Bronchial epithelial cell (primary cell): ENCODE results near the gene FAM167B. TPM values are rescaled to one million over a fixed set of nuclear protein-coding genes. Genes with fewer than 3 reads are reported as not detected.
A peak's percentile ranks its signal among the peaks of the same experiment; 100 is the strongest.

Experiments used
- DNase-seq: peaks from one replicate; pipeline ENCODE4 v3.0.0-alpha.2; 2010; ENCODE audit warnings: low read depth
- FAIRE-seq: peaks from 2 replicates; lab custom pipeline; 2011; peaks lifted over from hg19 to GRCh38; lab: Jason Lieb, UNC
- H3K27me3 ChIP-seq: 2 replicates; pipeline ENCODE4 v1.5.1; 2011; ENCODE audit warnings: low read length; ENCODE audit not compliant: control insufficient read depth, insufficient read depth
- H3K36me3 ChIP-seq: 2 replicates; pipeline ENCODE4 v1.5.1; 2011; ENCODE audit warnings: low read length; ENCODE audit not compliant: control insufficient read depth, insufficient read depth
- H3K4me3 ChIP-seq: 2 replicates; pipeline ENCODE4 v1.5.1; 2011; ENCODE audit warnings: mild to moderate bottlenecking, low read depth, low read length, control low read depth
- total RNA-seq: library from RNA; depleted of rRNA; stranded (reverse); fragments of >200 nt; gene quantifications from 2 replicates; pipeline ENCODE4 v1.2.1, GENCODE V29; 2014
- TF ChIP-seq, protein P1 (sequence below): IDR thresholded peaks from 2 replicates; pipeline ENCODE4 v1.5.1; 2011; ENCODE audit warnings: mild to moderate bottlenecking, moderate library complexity, low read length, control low read depth, inconsistent platforms; ENCODE audit not compliant: insufficient read depth, severe bottlenecking

The FAM167B gene
- total RNA-seq, 1 donor from 2014 or later, result 0.26 TPM

DNA sequence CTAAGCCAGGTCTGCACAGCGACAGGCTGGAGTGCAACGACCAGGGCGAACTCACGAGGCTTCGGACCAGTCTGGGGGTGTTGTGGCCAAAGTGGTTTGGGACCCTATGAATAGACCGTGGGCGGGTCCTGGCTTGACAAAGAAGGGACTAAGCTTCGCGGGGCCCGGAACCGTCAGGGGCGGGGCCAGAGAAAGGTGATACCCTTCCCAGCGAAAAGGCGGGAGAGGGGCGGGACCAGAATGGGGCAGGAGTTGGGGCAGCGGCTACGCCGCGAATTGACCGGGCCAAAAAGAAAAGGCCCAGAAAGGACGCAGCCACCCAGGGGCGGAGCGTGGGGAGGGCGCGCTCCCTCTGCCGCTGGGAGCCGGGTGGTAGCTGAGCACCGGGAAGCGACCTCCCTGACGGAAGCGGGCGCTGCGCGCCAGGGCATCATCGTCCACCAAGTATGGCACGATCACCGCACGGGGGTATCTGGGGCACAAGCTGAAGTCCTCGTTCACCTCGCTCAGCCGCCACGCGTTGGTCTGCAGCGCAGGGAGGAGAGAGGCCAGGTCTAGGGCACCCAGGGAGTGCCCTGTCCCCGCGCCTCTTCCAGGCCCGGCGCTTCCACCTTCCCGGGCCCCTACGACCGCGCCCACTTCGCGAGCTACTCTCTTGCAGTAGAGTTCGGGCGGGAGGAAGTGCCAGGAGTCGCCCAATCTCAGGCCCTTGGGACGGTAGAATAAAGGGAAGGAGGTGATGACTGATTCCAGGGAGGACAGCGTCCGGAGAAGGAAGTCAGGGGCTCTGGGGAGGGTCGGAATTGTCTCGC is 6.7 kb upstream of the FAM167B start:
- Histone ChIP-seq H3K27me3 (no peaks in the 10 kb centered on the region), H3K36me3 (no peaks in the 10 kb centered on the region), H3K4me3 (peak overlapping the region; percentile 43)
- no peak for FAIRE-seq
- DNase-seq, result no peak
- TF ChIP-seq, protein P1, sequence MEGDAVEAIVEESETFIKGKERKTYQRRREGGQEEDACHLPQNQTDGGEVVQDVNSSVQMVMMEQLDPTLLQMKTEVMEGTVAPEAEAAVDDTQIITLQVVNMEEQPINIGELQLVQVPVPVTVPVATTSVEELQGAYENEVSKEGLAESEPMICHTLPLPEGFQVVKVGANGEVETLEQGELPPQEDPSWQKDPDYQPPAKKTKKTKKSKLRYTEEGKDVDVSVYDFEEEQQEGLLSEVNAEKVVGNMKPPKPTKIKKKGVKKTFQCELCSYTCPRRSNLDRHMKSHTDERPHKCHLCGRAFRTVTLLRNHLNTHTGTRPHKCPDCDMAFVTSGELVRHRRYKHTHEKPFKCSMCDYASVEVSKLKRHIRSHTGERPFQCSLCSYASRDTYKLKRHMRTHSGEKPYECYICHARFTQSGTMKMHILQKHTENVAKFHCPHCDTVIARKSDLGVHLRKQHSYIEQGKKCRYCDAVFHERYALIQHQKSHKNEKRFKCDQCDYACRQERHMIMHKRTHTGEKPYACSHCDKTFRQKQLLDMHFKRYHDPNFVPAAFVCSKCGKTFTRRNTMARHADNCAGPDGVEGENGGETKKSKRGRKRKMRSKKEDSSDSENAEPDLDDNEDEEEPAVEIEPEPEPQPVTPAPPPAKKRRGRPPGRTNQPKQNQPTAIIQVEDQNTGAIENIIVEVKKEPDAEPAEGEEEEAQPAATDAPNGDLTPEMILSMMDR, result peak; percentile 34

DNA sequence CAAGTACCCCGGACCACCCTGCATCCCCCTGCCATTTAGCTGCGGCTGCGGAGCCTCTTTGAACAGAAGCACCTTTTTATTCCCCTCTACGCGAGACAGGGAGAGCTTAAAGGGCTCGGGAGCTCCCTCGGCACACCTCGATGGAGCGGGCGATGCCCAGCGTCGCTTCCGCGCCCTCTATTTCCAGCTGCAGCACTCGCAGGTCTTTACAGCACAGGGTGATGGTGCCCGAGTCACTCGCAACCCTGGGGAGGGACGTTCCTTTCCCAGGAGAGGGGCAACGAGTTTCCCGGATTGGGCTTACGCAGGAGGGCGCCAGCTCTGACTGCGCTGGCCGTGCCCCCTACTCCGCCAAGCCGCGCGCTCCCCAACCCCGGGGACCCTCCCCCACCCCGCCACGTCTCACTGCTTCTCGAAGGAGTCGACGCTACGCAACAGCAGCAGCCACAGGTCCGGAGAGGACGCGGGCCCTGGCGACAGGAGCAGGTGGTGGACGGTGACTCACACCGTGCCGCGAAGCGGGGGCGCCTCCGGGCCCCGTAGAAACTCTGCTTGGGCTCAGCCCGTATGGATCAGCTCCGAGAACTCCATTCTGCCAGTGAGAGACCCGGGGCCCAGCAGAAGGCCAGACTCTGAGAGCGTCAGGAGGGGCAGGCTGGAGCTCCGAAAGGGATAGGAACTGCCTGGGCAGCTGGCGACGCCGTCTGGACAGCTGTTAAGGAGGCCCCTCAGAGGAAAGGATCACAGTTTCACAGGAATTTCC is 5.8 kb upstream of the FAM167B start:
- H3K4me3 ChIP-seq, result peak overlapping the region; percentile 43
- TF ChIP-seq, protein P1, result no peak
- H3K36me3 ChIP-seq, result no peaks in the 10 kb centered on the region
- FAIRE-seq (no peak), DNase-seq (peak; percentile 26)
- no peaks in the 10 kb centered on the region for H3K27me3 ChIP-seq

DNA sequence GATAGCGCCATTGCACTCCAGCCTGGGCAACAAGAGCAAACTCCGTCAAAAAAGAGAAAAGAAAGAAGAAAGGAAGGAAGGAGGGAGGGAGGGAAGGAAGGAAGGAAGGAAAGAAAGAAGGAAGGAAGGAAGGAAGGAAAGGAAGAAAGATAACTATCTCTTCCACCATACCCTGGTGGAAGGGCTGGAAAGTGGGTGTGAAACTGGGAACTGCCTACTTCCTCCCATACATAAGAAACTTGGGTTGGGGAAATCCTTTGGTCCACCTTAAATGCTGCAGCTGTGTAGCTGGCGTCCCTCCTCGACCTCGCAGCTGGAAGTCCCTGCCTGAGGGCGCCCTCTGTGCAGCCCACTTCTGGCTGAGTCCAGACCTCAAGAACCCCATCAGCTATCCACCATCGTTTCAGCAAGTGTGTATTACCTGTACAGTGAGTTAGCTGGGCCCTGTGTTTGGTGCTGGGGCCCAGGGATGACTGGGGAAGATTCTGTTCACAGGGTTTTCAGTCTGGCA is 4.6 kb upstream of the FAM167B start:
- DNase-seq (no peak), FAIRE-seq (no peak)
- TF ChIP-seq, protein P1, result no peak
- H3K4me3 ChIP-seq, result no peak overlapping the region
- no peaks in the 10 kb centered on the region for H3K36me3 ChIP-seq
- no peaks in the 10 kb centered on the region for H3K27me3 ChIP-seq

DNA sequence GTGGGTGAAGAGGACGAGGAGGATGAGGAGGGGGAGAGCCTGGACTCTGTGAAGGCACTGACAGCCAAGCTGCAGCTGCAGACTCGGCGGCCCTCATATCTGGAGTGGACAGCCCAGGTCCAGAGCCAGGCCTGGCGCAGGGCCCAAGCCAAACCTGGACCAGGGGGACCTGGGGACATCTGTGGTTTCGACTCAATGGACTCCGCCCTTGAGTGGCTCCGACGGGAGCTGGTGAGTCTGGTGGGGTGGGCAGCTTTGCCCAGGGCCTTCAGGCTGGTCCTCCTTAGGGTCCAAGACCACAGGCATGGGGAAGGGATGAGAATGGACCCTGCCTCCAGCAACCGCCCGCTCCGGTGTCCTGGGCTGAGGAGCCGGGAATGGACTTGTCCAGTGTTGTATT is 430 bp downstream of the FAM167B start:
- Histone ChIP-seq H3K36me3 (no peaks in the 10 kb centered on the region), H3K27me3 (no peaks in the 10 kb centered on the region), H3K4me3 (no peak overlapping the region)
- FAIRE-seq (no peak), DNase-seq (no peak)
- TF ChIP-seq, protein P1, result no peak

DNA sequence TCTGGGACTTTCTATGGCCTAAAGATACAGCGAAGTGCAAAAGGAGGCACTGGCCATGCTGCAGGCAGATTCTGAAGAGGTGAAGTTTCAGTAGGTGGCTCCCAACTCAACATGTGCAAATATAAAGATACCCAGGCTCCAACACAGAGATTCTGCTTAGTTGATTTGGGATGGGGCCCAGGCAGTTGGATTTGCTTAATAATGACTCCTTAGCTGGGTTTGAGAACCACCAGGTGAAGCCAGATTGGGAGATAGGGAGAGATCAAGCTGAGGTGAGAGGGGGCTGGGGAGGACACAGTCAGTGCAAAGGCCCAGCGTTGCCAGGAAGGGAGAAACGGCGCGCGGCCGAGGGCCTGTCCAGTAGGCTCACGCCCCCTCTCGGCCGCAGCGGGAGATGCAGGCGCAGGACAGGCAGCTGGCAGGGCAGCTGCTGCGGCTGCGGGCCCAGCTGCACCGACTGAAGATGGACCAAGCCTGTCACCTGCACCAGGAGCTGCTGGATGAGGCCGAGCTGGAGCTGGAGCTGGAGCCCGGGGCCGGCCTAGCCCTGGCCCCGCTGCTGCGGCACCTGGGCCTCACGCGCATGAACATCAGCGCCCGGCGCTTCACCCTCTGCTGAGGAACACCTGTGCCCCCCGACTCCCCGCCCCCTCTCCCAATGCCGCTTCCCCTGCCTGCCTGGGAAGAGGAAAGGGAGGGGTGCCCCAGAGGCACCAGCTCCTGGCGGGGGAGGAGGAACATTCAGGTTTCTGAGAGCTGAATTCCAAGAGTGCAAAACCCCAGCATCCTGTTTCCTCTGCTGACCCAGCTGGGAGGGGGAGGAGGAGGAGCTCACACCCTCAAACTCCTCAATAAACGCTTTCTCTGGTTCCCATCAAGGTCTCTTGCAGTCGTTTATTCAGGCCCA is 1.2 kb downstream of the FAM167B start:
- DNase-seq (peak; percentile 58), FAIRE-seq (no peak)
- TF ChIP-seq, protein P1, result peak; percentile 96
- no peaks in the 10 kb centered on the region for H3K36me3 ChIP-seq
- no peaks in the 10 kb centered on the region for H3K27me3 ChIP-seq
- H3K4me3 ChIP-seq, result no peak overlapping the region
